Fibroblast of lung (primary cell): Measurements from ENCODE around the gene FHOD3. TPM values are rescaled to one million over a fixed set of nuclear protein-coding genes. Genes with fewer than 3 reads are reported as not detected.

Experiments used
- DNase-seq, 2 donors: peaks; one replicate each; pipeline versions ENCODE4 v3.0.0 to v3.0.0-alpha.2; 2010; ENCODE audit warnings: low read depth in 2 of 2
- H2AFZ ChIP-seq: 2 replicates; pipeline ENCODE4 v1.5.1; 2012; ENCODE audit warnings: low read length, control low read depth, inconsistent platforms
- H3K27ac ChIP-seq: 2 replicates; pipeline ENCODE4 v1.5.1; 2011; ENCODE audit warnings: low read length, control low read depth; ENCODE audit not compliant: insufficient read depth
- H3K27me3 ChIP-seq: 2 replicates; pipeline ENCODE4 v1.5.1; 2011; ENCODE audit warnings: mild to moderate bottlenecking, low read length; ENCODE audit not compliant: control insufficient read depth, insufficient read depth
- H3K36me3 ChIP-seq: 2 replicates; pipeline ENCODE4 v1.5.1; 2011; ENCODE audit warnings: low read length; ENCODE audit not compliant: control insufficient read depth, insufficient read depth
- H3K4me1 ChIP-seq: 2 replicates; pipeline ENCODE4 v1.5.1; 2011; ENCODE audit warnings: low read length; ENCODE audit not compliant: control insufficient read depth, insufficient read depth; ENCODE audit errors: extremely low read depth
- H3K4me2 ChIP-seq: 2 replicates; pipeline ENCODE4 v1.5.1; 2011; ENCODE audit warnings: low read length, control low read depth; ENCODE audit not compliant: insufficient read depth; ENCODE audit errors: extremely low read depth
- H3K4me3 ChIP-seq, 4 experiments: fragments of 200-600 bp in 1 of 4; sonication (generic) in 1 of 4; replicated peaks in 1 of 4; 2 replicates each; pipeline ENCODE4 v1.5.1; 2011 to 2016; ENCODE audit warnings: low read length in 4 of 4, low read depth in 3 of 4, mild to moderate bottlenecking in 3 of 4, control low read depth in 2 of 4, inconsistent platforms in 1 of 4, mixed read lengths in 1 of 4; ENCODE audit not compliant: insufficient read depth in 1 of 4; ENCODE audit errors: control extremely low read depth in 1 of 4
- H3K79me2 ChIP-seq: 2 replicates; pipeline ENCODE4 v1.5.1; 2012; ENCODE audit warnings: mild to moderate bottlenecking, low read length, inconsistent platforms; ENCODE audit not compliant: control insufficient read depth, insufficient read depth
- H3K9ac ChIP-seq: 2 replicates; pipeline ENCODE4 v1.5.1; 2011; ENCODE audit warnings: mild to moderate bottlenecking, low read length, control low read depth; ENCODE audit not compliant: insufficient read depth
- H3K9me3 ChIP-seq: 2 replicates; pipeline ENCODE4 v1.5.1; 2012; ENCODE audit warnings: low read depth, low read length; ENCODE audit not compliant: control insufficient read depth, insufficient read depth
- H4K20me1 ChIP-seq: 2 replicates; pipeline ENCODE4 v1.5.1; 2011; ENCODE audit warnings: low read length; ENCODE audit not compliant: control insufficient read depth, insufficient read depth; ENCODE audit errors: extremely low read depth
- CTCF ChIP-seq, 2 donors: IDR thresholded peaks in 1 of 2; conservative IDR thresholded peaks in 1 of 2; 1 replicate in 1 of 2; 2 replicates in 1 of 2; pipeline ENCODE4 v1.5.1; 2011 to 2012; ENCODE audit warnings: low read length in 2 of 2, control low read depth in 1 of 2, inconsistent platforms in 1 of 2, low read depth in 1 of 2, mild to moderate bottlenecking in 1 of 2
- EZH2 ChIP-seq: IDR thresholded peaks from 2 replicates; pipeline ENCODE4 v1.5.1; 2012; ENCODE audit warnings: low read length, control low read depth, mild to moderate bottlenecking; ENCODE audit errors: missing control alignments
- polyA plus RNA-seq, 2 donors: library from polyadenylated mRNA; depleted of rRNA in 1 of 2; stranded (reverse) in 1 of 2; unstranded in 1 of 2; fragments of >200 nt; gene quantifications; 2 replicates each; pipeline ENCODE4 v1.2.1, GENCODE V29; 2011 to 2012; ENCODE audit warnings: missing spikeins in 1 of 2
- total RNA-seq: library from RNA; depleted of rRNA; stranded (reverse); fragments of >200 nt; gene quantifications from 2 replicates; pipeline ENCODE4 v1.2.1, GENCODE V29; 2014

The FHOD3 gene
- total and polyA plus RNA-seq, 2 donors (not counting 1 experiment from before 2014, with no cell fraction given) = 16.1 to 28.2 TPM

DNA sequence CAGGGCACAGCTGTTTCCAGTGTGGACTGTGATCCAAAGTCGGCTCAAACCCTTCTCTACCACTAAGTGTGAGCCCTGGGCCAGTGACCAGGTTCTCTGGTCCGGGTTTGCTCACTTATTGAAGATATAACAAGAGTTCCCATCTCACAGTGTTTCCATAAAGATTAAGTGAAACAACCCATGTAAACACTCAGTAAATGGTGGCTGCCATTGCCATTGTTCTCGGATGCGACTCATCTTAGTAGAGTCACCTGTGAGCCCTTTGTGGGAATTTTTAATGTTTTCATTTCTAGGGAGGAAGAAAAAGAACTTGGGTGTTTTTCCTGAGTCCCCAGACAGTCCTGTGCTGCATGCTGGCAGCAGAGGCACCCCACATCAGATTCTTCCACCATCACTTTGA, 477.9 kb downstream of the FHOD3 start:
- no peak for DNase-seq
- H3K4me3 ChIP-seq = no peak overlapping the region
- no peaks in the 10 kb centered on the region for H3K79me2 ChIP-seq
- H3K9ac ChIP-seq = no peak overlapping the region
- no peaks in the 10 kb centered on the region for H4K20me1 ChIP-seq
- no peak overlapping the region for H3K27ac ChIP-seq
- no peaks in the 10 kb centered on the region for H3K4me1 ChIP-seq
- no peaks in the 10 kb centered on the region for H3K27me3 ChIP-seq
- H2AFZ ChIP-seq = no peak overlapping the region
- no peaks in the 10 kb centered on the region for H3K9me3 ChIP-seq
- H3K36me3 ChIP-seq = peaks cover 3% of the 10 kb centered on the region
- no peak for TF ChIP-seq EZH2
- no peak for TF ChIP-seq CTCF (conservative IDR thresholded peaks at IDR 0.05 in 1 of 2, IDR thresholded peaks at IDR 0.05 in 1 of 2; ENCODE audit: low read depth in 1 of 2, low read length in 2 of 2)
- H3K4me2 ChIP-seq = no peak overlapping the region

DNA sequence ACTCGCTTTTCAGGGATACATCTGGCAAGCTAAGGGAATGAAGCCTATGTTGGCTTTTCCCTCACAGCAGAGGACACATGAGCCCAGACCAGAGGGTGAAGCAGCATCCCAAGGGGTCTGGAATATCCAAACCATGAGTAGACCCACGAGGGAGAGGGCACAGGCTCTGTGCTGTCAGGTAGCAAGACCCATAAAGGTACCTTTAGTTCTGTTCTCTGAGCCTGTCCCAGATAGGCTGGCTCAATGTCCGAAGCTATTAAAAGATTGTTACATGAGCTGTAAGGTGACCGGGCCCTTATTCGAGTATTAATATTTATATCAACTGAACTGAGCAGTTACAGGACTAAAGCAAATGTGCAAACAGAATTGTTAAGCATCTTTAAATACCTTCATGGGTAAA, 479.1 kb downstream of the FHOD3 start:
- Histone ChIP-seq H3K4me2 (no peak overlapping the region), H2AFZ (no peak overlapping the region), H3K9ac (no peak overlapping the region), H3K79me2 (no peaks in the 10 kb centered on the region), H3K4me1 (no peaks in the 10 kb centered on the region), H3K27me3 (no peaks in the 10 kb centered on the region), H3K27ac (no peak overlapping the region), H3K4me3 (no peak overlapping the region), H3K36me3 (peaks cover 3% of the 10 kb centered on the region), H4K20me1 (no peaks in the 10 kb centered on the region), H3K9me3 (no peaks in the 10 kb centered on the region)
- TF ChIP-seq EZH2 = no peak
- no peak for TF ChIP-seq CTCF (conservative IDR thresholded peaks at IDR 0.05 in 1 of 2, IDR thresholded peaks at IDR 0.05 in 1 of 2; ENCODE audit: low read depth in 1 of 2, low read length in 2 of 2)
- no peak for DNase-seq

- no peaks in the 10 kb centered on the region for H4K20me1 ChIP-seq
- no peaks in the 10 kb centered on the region for H3K9me3 ChIP-seq
- H3K4me3 ChIP-seq = no peak overlapping the region
- H3K9ac ChIP-seq = no peak overlapping the region
- TF ChIP-seq EZH2 (no peak), CTCF (conservative IDR thresholded peaks at IDR 0.05 in 1 of 2, IDR thresholded peaks at IDR 0.05 in 1 of 2; ENCODE audit: low read depth in 1 of 2, low read length in 2 of 2) (no peak)
- no peak overlapping the region for H3K4me2 ChIP-seq
- H3K36me3 ChIP-seq = peaks cover 3% of the 10 kb centered on the region
- H2AFZ ChIP-seq = no peak overlapping the region
- no peak overlapping the region for H3K27ac ChIP-seq
- no peaks in the 10 kb centered on the region for H3K79me2 ChIP-seq
- H3K4me1 ChIP-seq = no peaks in the 10 kb centered on the region
- DNase-seq = no peak
- no peaks in the 10 kb centered on the region for H3K27me3 ChIP-seq
These were observed 480.1 kb downstream of the FHOD3 start for GRCh38 chr18:36777566-36777965.
